Fibroblast of peridontal ligament (primary cell): ENCODE data around the gene AVPR2.

Experiments used
- DNase-seq: peaks from one replicate; pipeline ENCODE4 v3.0.0-alpha.2; 2010; ENCODE audit errors: extremely low read depth

Gene AVPR2

GRCh38 chrX:153952373-153953026 lies 48.0 kb downstream of the AVPR2 start:
- DNase-seq, result no peak

GRCh38 chrX:153953342-153953830 lies 48.9 kb downstream of the AVPR2 start:
- DNase-seq, result peak; percentile 58

DNA sequence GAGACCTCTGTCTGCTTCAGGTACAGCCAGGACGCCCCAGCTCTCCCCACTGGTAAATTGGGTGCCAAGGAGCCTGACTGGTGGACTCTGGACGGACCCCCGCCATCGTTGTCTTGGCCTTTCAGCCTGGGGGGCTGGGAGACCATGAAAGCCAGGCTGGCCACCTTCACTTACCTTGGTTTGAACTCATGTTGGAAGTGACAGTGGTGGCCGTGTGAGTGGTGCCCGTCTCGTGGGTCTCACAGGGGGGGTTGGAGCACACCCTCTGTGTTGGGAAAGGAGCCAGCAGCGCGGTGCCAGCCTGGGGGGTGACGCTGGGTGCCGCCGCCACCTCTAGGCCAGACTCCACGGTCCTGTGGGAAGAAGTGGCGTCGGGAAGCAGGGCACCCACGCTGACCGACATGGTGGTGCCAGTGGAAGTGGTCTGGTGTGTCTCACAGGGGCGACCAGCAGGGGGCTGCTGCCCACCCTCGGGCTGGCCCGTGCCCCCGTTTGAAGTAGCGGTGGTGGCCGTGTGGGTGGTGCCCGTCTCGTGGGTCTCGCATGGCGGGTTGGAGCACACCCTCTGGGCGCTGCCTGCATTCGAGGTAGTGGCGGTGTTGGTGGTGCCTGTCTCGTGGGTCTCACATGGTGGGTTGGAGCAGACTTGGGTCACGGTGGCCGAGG lies 49.6 kb downstream of the AVPR2 start:
- DNase-seq, result no peak

GRCh38 chrX:153954558-153955227 lies 50.2 kb downstream of the AVPR2 start:
- DNase-seq, result no peak

DNA sequence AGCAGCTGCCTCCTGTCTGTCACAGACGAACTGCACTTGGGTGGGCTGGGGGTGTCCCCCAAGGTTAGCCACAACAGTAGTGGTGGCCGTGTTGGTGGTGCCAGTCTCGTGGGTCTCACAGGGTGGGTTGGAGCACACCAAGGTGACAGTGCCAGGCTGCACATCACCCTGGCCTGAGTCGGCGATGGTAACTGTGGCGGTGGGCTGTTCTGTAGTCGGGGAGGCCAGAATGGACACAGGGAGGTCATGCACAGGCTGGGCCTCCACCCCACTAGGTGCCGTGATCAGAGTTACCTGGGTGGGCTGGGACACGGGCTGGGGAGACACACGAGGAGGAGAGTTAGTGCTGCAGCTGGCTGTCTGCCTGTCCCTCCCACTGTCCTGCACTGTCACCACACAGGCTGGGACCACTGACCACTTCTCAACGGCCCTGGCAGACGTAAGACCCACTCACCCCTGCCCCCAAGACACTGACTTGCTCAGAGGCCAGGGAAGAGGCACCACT lies 50.8 kb downstream of the AVPR2 start:
- DNase-seq, result no peak

GRCh38 chrX:153956044-153956907 lies 51.8 kb downstream of the AVPR2 start:
- DNase-seq, result no peak
